Mucosa of rectum (tissue), 2 donors: ENCODE measurements around the gene UGGT1.

Source experiments
- H3K27ac ChIP-seq, 2 donors: one replicate each; pipeline ENCODE4 v1.7.0; 2013; ENCODE audit warnings: inconsistent platforms in 2 of 2, low read depth in 2 of 2, low read length in 2 of 2
- H3K27me3 ChIP-seq, 2 donors: one replicate each; pipeline ENCODE4 v1.7.0; 2013; ENCODE audit warnings: low read length in 2 of 2; ENCODE audit not compliant: control insufficient read depth in 2 of 2, insufficient read depth in 2 of 2
- H3K36me3 ChIP-seq, 2 donors: one replicate each; pipeline ENCODE4 v1.7.0; 2013; ENCODE audit warnings: low read length in 2 of 2; ENCODE audit not compliant: control insufficient read depth in 2 of 2, insufficient read depth in 2 of 2
- H3K4me1 ChIP-seq, 2 donors: one replicate each; pipeline ENCODE4 v1.7.0; 2013; ENCODE audit warnings: low read length in 2 of 2, mild to moderate bottlenecking in 1 of 2; ENCODE audit not compliant: control insufficient read depth in 2 of 2, insufficient read depth in 2 of 2
- H3K4me3 ChIP-seq, 2 donors: one replicate each; pipeline ENCODE4 v1.7.0; 2013; ENCODE audit warnings: low read length in 2 of 2
- H3K9ac ChIP-seq, 2 donors: one replicate each; pipeline ENCODE4 v1.7.0; 2013; ENCODE audit warnings: low read length in 2 of 2, low read depth in 1 of 2, mild to moderate bottlenecking in 1 of 2
- H3K9me3 ChIP-seq, 2 donors: one replicate each; pipeline ENCODE4 v1.7.0; 2013; ENCODE audit warnings: low read length in 2 of 2; ENCODE audit not compliant: control insufficient read depth in 2 of 2
- donor health status: healthy.
- donor health status: Normal muscosa, but diverticular disease.

Gene UGGT1, protein sequence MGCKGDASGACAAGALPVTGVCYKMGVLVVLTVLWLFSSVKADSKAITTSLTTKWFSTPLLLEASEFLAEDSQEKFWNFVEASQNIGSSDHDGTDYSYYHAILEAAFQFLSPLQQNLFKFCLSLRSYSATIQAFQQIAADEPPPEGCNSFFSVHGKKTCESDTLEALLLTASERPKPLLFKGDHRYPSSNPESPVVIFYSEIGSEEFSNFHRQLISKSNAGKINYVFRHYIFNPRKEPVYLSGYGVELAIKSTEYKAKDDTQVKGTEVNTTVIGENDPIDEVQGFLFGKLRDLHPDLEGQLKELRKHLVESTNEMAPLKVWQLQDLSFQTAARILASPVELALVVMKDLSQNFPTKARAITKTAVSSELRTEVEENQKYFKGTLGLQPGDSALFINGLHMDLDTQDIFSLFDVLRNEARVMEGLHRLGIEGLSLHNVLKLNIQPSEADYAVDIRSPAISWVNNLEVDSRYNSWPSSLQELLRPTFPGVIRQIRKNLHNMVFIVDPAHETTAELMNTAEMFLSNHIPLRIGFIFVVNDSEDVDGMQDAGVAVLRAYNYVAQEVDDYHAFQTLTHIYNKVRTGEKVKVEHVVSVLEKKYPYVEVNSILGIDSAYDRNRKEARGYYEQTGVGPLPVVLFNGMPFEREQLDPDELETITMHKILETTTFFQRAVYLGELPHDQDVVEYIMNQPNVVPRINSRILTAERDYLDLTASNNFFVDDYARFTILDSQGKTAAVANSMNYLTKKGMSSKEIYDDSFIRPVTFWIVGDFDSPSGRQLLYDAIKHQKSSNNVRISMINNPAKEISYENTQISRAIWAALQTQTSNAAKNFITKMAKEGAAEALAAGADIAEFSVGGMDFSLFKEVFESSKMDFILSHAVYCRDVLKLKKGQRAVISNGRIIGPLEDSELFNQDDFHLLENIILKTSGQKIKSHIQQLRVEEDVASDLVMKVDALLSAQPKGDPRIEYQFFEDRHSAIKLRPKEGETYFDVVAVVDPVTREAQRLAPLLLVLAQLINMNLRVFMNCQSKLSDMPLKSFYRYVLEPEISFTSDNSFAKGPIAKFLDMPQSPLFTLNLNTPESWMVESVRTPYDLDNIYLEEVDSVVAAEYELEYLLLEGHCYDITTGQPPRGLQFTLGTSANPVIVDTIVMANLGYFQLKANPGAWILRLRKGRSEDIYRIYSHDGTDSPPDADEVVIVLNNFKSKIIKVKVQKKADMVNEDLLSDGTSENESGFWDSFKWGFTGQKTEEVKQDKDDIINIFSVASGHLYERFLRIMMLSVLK (N-terminal part only)

DNA sequence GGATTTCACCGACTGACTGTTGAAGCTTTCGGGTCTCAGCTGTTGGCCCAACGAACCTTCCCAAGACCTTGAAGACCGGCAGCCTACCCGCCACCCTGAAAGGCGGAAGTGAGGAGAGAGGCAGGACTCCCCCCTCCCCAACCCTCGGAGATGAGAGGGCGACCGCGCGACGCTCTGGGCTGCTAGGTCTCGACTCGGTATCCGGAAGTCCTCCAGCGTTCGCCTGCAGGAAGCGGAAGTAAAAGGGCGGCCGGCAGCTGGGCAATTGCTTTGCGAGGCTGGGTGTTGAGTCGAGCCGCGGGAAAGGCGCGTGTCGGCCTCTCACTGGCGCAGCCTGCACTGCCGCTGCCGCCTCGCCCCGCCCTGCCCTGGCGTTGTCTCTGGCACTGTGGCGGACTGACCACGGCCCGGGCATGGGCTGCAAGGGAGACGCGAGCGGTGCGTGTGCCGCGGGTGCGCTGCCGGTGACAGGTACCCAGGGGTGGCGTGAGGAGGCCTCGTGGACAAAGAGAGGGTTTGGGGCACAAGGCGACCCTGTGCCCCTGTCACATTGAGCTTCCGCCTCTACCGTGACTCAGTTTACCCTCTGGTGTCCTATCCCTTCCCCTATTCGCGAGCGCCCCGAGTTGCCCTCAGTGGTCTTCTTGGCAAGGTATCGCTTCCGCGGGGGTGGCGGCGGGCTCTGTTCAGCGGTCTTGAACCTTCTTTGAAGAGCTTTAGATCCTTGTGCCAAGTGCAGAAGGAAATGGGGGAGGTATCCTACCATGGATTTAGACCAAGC lies at the start of gene UGGT1:
TSS of gene UGGT1 (plus strand) at position 256 of the 781 bp plus-strand sequence. CDS start at position 414, 158 bp downstream.
- H3K36me3 ChIP-seq = peaks cover 4 to 12% of the 10 kb centered on the region in 2 donors
- peak within 1 kb of the TSS; percentile 86 to 87 for H3K27ac ChIP-seq
- peak within 1 kb of the TSS; percentile 79 to 92 for H3K9ac ChIP-seq
- H3K4me3 ChIP-seq = peak within 1 kb of the TSS; percentile 85 to 97
- H3K27me3 ChIP-seq = no peaks in the 10 kb centered on the region
- peaks cover 0 to 2% of the 10 kb centered on the region in 2 donors for H3K4me1 ChIP-seq
- H3K9me3 ChIP-seq = no peaks in the 10 kb centered on the region

DNA sequence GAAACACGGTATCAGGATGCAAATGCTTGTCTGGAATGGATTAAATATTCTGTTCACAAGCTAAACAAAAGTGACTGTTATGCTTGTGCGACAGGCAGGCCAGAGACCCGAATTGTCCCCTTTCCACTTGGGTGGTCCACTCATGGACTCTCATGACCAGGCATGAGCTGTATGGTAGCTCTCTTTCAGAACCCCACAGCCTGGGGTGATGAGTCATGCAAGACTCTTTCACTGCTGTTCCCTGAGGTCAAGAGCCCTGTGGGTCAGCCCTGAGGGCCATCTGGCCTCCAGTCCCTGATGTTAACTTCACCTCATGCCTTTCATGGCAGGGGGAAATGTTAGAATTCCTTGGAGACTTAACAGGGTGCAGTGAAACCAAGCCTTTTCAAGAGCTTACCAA lies 49.4 kb upstream of the UGGT1 start:
- no peaks in the 10 kb centered on the region for H3K4me1 ChIP-seq
- no peaks in the 10 kb centered on the region for H3K36me3 ChIP-seq
- H3K27me3 ChIP-seq = no peaks in the 10 kb centered on the region
- H3K9me3 ChIP-seq = peaks cover 6 to 19% of the 10 kb centered on the region in 2 donors
- H3K9ac ChIP-seq = no peak overlapping the region
- H3K4me3 ChIP-seq = no peak overlapping the region
- H3K27ac ChIP-seq = no peak overlapping the region

DNA sequence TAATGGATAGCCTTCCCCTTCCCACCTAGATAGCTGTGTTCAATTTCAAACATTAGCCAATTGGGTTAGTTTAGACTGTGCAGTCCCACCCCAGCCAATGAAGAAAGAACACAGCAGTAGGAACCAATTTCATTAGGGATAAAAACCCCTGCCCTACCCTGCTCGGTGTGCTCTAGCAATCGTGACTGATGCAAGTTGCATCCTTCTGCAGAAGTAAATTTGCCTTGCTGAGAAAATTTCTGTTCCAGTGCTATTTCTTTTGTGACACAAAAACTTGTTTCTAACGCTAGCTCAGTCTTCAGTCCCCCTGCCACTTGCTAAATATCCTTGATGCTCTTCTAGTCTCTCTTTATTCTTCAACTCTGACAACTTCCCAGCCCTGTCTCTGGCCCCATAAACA lies 48.0 kb upstream of the UGGT1 start:
- H3K27me3 ChIP-seq = no peaks in the 10 kb centered on the region
- H3K27ac ChIP-seq = no peak overlapping the region
- no peak overlapping the region for H3K4me3 ChIP-seq

DNA sequence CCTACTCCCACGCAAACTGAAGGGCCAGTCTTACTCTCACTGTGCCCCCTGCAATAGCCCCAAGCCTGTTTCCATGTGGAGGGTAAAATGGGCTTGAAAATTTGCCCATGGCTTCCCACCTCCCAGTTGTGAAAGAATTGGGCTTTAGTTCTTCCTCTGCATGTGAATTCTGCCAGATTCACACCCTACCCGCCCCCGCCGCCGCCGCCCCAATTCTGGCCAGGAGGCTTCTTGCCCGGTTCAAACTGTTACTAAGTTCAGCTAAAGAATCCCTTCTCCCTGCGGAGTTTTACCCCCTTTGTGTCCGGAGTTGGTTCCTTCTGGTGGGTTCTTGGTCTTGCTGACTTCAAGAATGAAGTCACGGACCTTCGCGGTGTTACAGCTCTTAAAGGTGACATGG lies 37.7 kb upstream of the UGGT1 start:
- H3K4me1 ChIP-seq = no peaks in the 10 kb centered on the region
- H3K27ac ChIP-seq = no peak overlapping the region
- no peaks in the 10 kb centered on the region for H3K9me3 ChIP-seq

More for the DNA sequence above, 48.0 kb upstream of the UGGT1 start:
- H3K9ac ChIP-seq = no peak overlapping the region
- no peaks in the 10 kb centered on the region for H3K4me1 ChIP-seq
- H3K36me3 ChIP-seq = no peaks in the 10 kb centered on the region
- H3K9me3 ChIP-seq = peaks cover 3 to 9% of the 10 kb centered on the region in 2 donors

DNA sequence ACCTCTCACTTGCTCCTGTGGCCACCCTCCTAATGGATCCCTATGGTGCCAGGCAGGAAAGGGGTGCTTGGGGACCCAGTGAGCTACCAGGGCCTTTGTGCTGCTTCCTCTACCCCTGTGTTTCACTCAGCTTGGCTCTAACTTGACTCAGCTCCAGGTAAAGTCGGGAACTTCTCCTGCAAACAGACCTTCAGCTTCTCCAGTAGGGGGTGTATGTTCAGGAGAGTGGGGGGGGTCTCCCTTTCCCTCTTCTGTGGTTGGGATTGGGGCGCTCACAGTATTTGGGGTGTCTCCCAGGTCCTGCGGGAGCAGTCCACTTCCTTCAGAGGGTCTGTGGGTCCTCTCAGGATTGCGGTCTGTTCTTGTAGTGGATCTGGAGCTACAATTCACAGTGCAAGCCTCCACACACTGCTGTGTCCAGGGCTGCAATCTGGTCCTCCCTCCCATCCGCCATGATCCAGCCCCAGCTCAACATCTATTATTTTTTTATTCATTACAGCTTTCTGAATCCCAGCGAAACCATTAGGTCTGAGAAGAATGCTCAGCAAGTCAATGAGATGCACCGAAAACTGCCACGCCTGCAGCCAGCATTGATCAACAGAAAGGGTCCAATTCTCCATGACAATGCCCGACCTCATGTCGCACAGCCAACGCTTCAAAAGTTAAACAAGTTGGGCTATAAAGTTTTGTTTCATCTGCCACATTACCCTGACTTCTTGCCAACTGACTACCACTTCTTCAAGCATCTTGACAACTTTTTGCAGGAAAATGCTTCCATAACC lies 36.7 kb upstream of the UGGT1 start:
- no peak overlapping the region for H3K27ac ChIP-seq
- H3K9me3 ChIP-seq = no peaks in the 10 kb centered on the region
- H3K27me3 ChIP-seq = no peaks in the 10 kb centered on the region

More for the DNA sequence above, 37.7 kb upstream of the UGGT1 start:
- Histone ChIP-seq H3K9ac (no peak overlapping the region), H3K4me3 (no peak overlapping the region), H3K27me3 (no peaks in the 10 kb centered on the region), H3K36me3 (no peaks in the 10 kb centered on the region)

DNA sequence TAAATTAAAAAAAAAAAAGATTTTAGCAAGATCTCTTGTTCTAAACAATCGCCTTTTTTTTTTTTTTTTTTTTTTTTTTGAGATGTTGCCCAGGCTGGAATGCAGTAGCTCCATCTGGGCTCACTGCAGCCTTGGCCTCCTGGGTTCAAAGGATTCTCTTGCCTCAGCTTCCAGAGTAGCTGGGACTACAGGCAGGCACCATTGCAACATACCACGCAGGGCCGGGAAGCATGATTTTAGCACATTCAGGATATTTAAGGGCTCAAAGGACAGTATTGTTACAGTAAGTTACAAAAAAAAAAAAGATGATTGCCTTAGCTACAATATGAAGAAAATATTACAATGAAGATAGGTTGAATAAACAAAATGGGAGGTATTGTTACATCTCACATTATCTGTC lies 33.7 kb upstream of the UGGT1 start:
- H3K4me1 ChIP-seq = no peaks in the 10 kb centered on the region

More for the DNA sequence above, 36.7 kb upstream of the UGGT1 start:
- Histone ChIP-seq H3K36me3 (no peaks in the 10 kb centered on the region), H3K4me1 (no peaks in the 10 kb centered on the region), H3K4me3 (no peak overlapping the region), H3K9ac (no peak overlapping the region)

DNA sequence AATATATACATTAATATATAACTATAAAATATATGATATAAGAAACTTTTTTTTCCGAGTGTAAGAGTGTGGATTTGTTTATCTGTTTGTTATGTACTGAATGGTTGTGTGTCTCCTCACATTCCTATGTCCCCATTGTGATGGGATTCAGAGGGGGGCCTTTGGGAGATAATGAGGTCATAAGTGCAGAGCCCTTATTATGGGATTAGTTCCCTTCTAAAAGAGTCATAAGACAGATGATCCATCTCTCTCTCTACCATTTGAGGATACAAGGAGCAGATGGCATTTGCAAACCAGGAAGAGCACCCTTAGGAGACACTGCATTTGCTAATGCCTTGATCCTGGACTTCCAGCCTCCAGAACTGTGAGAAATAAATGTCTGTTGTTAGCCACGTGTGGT lies 32.9 kb upstream of the UGGT1 start:
- Histone ChIP-seq H3K36me3 (no peaks in the 10 kb centered on the region), H3K27me3 (no peaks in the 10 kb centered on the region), H3K27ac (no peak overlapping the region)

More for the DNA sequence above, 33.7 kb upstream of the UGGT1 start:
- Histone ChIP-seq H3K27me3 (no peaks in the 10 kb centered on the region), H3K9me3 (no peaks in the 10 kb centered on the region), H3K36me3 (no peaks in the 10 kb centered on the region), H3K27ac (no peak overlapping the region), H3K9ac (no peak overlapping the region), H3K4me3 (no peak overlapping the region)

DNA sequence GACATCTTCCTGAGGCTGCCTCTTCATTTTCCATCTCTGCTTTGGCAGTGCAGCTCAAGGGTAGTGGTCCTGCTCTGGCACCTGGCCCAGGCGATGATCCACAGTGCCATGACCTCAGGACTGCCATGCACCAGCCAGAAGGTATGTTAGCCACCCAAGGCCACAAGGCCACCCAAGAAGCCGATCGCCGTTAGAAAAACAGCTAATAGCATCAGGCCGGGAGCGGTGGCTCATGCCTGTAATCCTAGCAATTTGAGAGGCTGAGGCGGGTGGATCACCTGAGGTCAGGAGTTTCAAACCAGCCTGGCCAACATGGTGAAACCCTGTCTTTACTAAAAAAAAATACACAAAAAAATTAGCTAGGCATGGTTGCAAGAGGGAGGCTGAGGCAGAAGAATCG lies 28.4 kb upstream of the UGGT1 start:
- Histone ChIP-seq H3K27me3 (no peaks in the 10 kb centered on the region), H3K4me3 (no peak overlapping the region), H3K9me3 (no peaks in the 10 kb centered on the region), H3K36me3 (no peaks in the 10 kb centered on the region), H3K27ac (no peak overlapping the region), H3K4me1 (no peaks in the 10 kb centered on the region), H3K9ac (no peak overlapping the region)

More for the DNA sequence above, 32.9 kb upstream of the UGGT1 start:
- Histone ChIP-seq H3K9me3 (no peaks in the 10 kb centered on the region), H3K4me1 (no peaks in the 10 kb centered on the region), H3K4me3 (no peak overlapping the region), H3K9ac (no peak overlapping the region)

DNA sequence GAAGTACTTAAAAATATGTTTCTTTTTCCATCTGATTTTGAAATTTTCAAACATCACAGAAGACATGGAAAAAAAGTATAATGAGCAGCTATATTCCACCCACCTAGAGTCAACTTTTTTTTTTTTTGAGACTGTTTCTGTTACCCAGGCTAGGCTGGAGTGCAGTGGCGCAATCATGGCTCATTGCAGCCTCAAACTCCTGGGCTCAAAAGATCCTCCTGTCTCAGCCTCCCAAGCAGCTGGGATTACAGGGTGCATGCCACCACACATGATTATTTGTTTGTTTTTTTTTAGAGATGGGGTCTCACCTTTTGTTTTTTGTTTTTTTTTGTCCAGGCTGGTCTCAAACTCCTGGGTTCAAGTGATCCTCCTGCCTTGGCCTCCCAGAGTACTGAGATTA lies 26.6 kb upstream of the UGGT1 start:
- H3K9ac ChIP-seq = no peak overlapping the region
- no peak overlapping the region for H3K27ac ChIP-seq
- no peaks in the 10 kb centered on the region for H3K36me3 ChIP-seq
- H3K9me3 ChIP-seq = no peaks in the 10 kb centered on the region
- H3K4me1 ChIP-seq = no peaks in the 10 kb centered on the region
- no peaks in the 10 kb centered on the region for H3K27me3 ChIP-seq
- H3K4me3 ChIP-seq = no peak overlapping the region
